Mesenchymal stem cell (in vitro differentiated cells and primary cell): ENCODE data around the gene IFNA2.

Source experiments
- DNase-seq: peaks from one replicate; pipeline ENCODE4 v3.0.0-alpha.2; 2013
- H2AFZ ChIP-seq: one replicate; pipeline ENCODE4 v1.6.1; 2013; ENCODE audit warnings: low read depth, mild to moderate bottlenecking, control low read depth, inconsistent platforms, low read length, moderate library complexity
- H2AK5ac ChIP-seq: 2 replicates; pipeline ENCODE4 v1.6.1; 2013; ENCODE audit warnings: low read length, moderate library complexity, mild to moderate bottlenecking, inconsistent platforms; ENCODE audit not compliant: severe bottlenecking
- H2BK120ac ChIP-seq: one replicate; pipeline ENCODE4 v1.6.1; 2013; ENCODE audit warnings: low read depth, mild to moderate bottlenecking, inconsistent platforms, low read length, moderate library complexity
- H2BK12ac ChIP-seq, 2 experiments: one replicate each; pipeline ENCODE4 v1.6.1; 2013; ENCODE audit warnings: inconsistent platforms in 2 of 2, low read length in 2 of 2, mild to moderate bottlenecking in 2 of 2, moderate library complexity in 2 of 2, control low read depth in 1 of 2
- H2BK15ac ChIP-seq: one replicate; pipeline ENCODE4 v1.6.1; 2013; ENCODE audit warnings: mild to moderate bottlenecking, low read depth, inconsistent platforms; ENCODE audit not compliant: poor library complexity, severe bottlenecking
- H2BK5ac ChIP-seq: 2 replicates; pipeline ENCODE4 v1.6.1; 2013; ENCODE audit warnings: low read depth, mild to moderate bottlenecking, low read length, control low read depth, inconsistent platforms; ENCODE audit not compliant: poor library complexity, severe bottlenecking
- H3K14ac ChIP-seq, 2 experiments: one replicate each; pipeline ENCODE4 v1.6.1; 2013; ENCODE audit warnings: inconsistent platforms in 2 of 2, low read length in 2 of 2, control low read depth in 1 of 2, mild to moderate bottlenecking in 1 of 2, moderate library complexity in 1 of 2
- H3K18ac ChIP-seq, 2 experiments: one replicate each; pipeline ENCODE4 v1.6.1; 2013; ENCODE audit warnings: inconsistent platforms in 2 of 2, low read length in 2 of 2, control low read depth in 1 of 2, low read depth in 1 of 2, mild to moderate bottlenecking in 1 of 2
- H3K23ac ChIP-seq, 2 experiments: one replicate each; pipeline ENCODE4 v1.6.1; 2013; ENCODE audit warnings: inconsistent platforms in 2 of 2, low read length in 2 of 2, mild to moderate bottlenecking in 2 of 2, moderate library complexity in 2 of 2, control low read depth in 1 of 2
- H3K27ac ChIP-seq: 2 replicates; pipeline ENCODE4 v1.5.1; 2013; ENCODE audit warnings: mild to moderate bottlenecking, moderate library complexity, low read length, control low read depth, inconsistent platforms; ENCODE audit not compliant: poor library complexity, severe bottlenecking
- H3K27me3 ChIP-seq, 2 experiments: 2 replicates each; pipeline versions ENCODE4 v1.6.1 to v1.7.0; 2013; ENCODE audit warnings: low read length in 2 of 2, mild to moderate bottlenecking in 2 of 2, moderate library complexity in 2 of 2, control low read depth in 1 of 2, inconsistent platforms in 1 of 2; ENCODE audit not compliant: control insufficient read depth in 1 of 2, insufficient read depth in 1 of 2
- H3K36me3 ChIP-seq, 2 experiments: 2 replicates each; pipeline versions ENCODE4 v1.6.1 to v1.7.0; 2013; ENCODE audit warnings: low read length in 2 of 2, control low read depth in 1 of 2, inconsistent platforms in 1 of 2, low read depth in 1 of 2, mild to moderate bottlenecking in 1 of 2; ENCODE audit not compliant: insufficient read depth in 2 of 2, control insufficient read depth in 1 of 2
- H3K4ac ChIP-seq, 2 experiments: one replicate each; pipeline ENCODE4 v1.6.1; 2013; ENCODE audit warnings: inconsistent platforms in 2 of 2, low read length in 2 of 2, mild to moderate bottlenecking in 2 of 2, moderate library complexity in 2 of 2, control low read depth in 1 of 2, low read depth in 1 of 2
- H3K4me1 ChIP-seq: 2 replicates; pipeline ENCODE4 v1.6.1; 2013; ENCODE audit warnings: low read depth, low read length, control low read depth; ENCODE audit not compliant: control insufficient read depth, insufficient read depth
- H3K4me2 ChIP-seq: 2 replicates; pipeline ENCODE4 v1.6.1; 2013; ENCODE audit warnings: low read length, mild to moderate bottlenecking, inconsistent platforms; ENCODE audit not compliant: poor library complexity, severe bottlenecking
- H3K4me3 ChIP-seq, 2 experiments: 2 replicates each; pipeline versions ENCODE4 v1.5.1 to v1.7.0; 2013; ENCODE audit warnings: low read length in 2 of 2, mild to moderate bottlenecking in 2 of 2, control low read depth in 1 of 2, low read depth in 1 of 2; ENCODE audit not compliant: insufficient read depth in 1 of 2
- H3K79me1 ChIP-seq: replicated peaks from 2 replicates; pipeline ENCODE4 v1.6.1; 2013; ENCODE audit warnings: mild to moderate bottlenecking, control low read depth, low read length, inconsistent platforms; ENCODE audit not compliant: poor library complexity, severe bottlenecking
- H3K9ac ChIP-seq: 2 replicates; pipeline ENCODE4 v1.7.0; 2013; ENCODE audit warnings: mild to moderate bottlenecking, low read length, moderate library complexity
- H3K9me3 ChIP-seq: 2 replicates; pipeline ENCODE4 v1.7.0; 2013; ENCODE audit warnings: mild to moderate bottlenecking, low read length; ENCODE audit not compliant: control insufficient read depth
- H4K8ac ChIP-seq: one replicate; pipeline ENCODE4 v1.6.1; 2013; ENCODE audit warnings: inconsistent platforms, mild to moderate bottlenecking, low read length, moderate library complexity
- H4K91ac ChIP-seq: one replicate; pipeline ENCODE4 v1.6.1; 2013; ENCODE audit warnings: mild to moderate bottlenecking, low read length, inconsistent platforms
- WGBS: methylation state at CpG from one replicate; pipeline ENCODE4 v1.1.7; 2013; ENCODE audit warnings: mixed read lengths; 5-methylcytosine and 5-hydroxymethylcytosine counted together

Gene IFNA2

DNA sequence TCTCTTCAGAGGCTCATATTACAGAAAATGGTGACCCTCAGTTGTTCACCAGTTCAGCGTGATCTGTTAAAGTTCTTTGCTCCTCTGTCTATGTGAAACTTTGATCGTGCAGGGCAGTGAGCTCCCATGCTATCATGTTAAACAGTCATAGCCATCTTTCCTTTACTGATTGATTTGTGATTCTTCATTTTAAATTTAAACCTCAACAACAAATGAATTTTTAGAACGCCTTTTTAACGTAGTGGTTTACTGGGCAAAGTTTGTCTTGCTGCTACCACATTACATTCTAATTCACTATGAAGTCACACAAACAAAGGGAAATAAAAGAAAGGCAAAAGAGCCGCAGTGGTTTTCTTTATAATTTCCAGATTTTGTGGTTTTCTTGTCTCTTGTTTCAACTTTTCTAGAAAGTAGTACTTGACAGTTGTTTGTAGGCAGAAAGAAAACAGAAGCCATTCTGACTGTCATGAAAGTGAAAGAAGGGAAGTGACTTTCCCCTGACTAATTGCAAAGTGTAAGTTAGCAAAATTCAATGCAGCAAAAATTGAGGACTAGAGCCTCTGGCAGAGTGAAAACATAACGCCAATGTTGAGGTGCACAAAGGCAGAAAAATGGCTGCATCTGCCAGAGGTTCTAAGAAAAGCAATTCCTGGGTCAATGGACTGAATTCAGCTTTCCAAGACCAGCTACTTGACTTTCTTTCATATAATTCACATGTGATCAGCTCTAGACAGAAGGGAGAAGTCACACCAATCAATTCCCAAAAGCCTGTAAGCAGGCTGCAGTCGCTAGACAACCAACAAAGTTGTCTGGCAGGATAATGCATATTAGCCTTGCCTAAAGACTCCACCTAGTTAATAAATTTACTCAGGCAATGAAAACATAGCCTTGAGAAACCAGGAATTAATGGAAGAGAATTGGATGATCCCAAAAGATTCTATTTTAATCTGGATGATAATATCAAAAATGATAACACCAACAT, 27.4 kb downstream of the IFNA2 start:
- H2AK5ac ChIP-seq: no peak overlapping the region
- H2AFZ ChIP-seq: no peak overlapping the region
- H3K27ac ChIP-seq: no peak overlapping the region
- H2BK5ac ChIP-seq: no peak overlapping the region
- WGBS: 63% methylated on average over 7 of the region's 7 CpGs
- H3K14ac ChIP-seq: no peak overlapping the region
- H3K4me2 ChIP-seq: no peak overlapping the region
- H3K9me3 ChIP-seq: no peaks in the 10 kb centered on the region
- no peak overlapping the region for H2BK12ac ChIP-seq
- H3K27me3 ChIP-seq: peaks cover 0 to under 1% of the 10 kb centered on the region in 2 experiments
- no peak overlapping the region for H4K8ac ChIP-seq
- H3K9ac ChIP-seq: peak overlapping the region; percentile 45
- no peak overlapping the region for H4K91ac ChIP-seq
- H2BK15ac ChIP-seq: no peak overlapping the region
- no peak overlapping the region for H2BK120ac ChIP-seq
- no peaks in the 10 kb centered on the region for H3K4me1 ChIP-seq
- no peaks in the 10 kb centered on the region for H3K79me1 ChIP-seq
- peak overlapping the region in 1 of 2 experiments; percentile 7 for H3K4me3 ChIP-seq
- no peak overlapping the region for H3K4ac ChIP-seq
- peak overlapping the region in 1 of 2 experiments; percentile 21 for H3K18ac ChIP-seq
- no peaks in the 10 kb centered on the region for H3K36me3 ChIP-seq
- no peak overlapping the region for H3K23ac ChIP-seq
- peak; percentile 57 for DNase-seq

- H3K79me1 ChIP-seq: no peaks in the 10 kb centered on the region
- H2BK12ac ChIP-seq: no peak within 1 kb of the TSS
- no peak for DNase-seq
- H3K4me3 ChIP-seq: no peak within 1 kb of the TSS
- H2BK120ac ChIP-seq: no peak within 1 kb of the TSS
- no peak within 1 kb of the TSS for H2AK5ac ChIP-seq
- H3K27ac ChIP-seq: no peak within 1 kb of the TSS
- no peak within 1 kb of the TSS for H2BK5ac ChIP-seq
- H4K91ac ChIP-seq: no peak within 1 kb of the TSS
- no peak within 1 kb of the TSS for H3K9ac ChIP-seq
- H3K4ac ChIP-seq: no peak within 1 kb of the TSS
- no peak within 1 kb of the TSS for H3K23ac ChIP-seq
- H3K4me2 ChIP-seq: no peak within 1 kb of the TSS
- H2AFZ ChIP-seq: no peak within 1 kb of the TSS
- H3K36me3 ChIP-seq: no peaks in the 10 kb centered on the region
- H3K14ac ChIP-seq: no peak within 1 kb of the TSS
- H3K18ac ChIP-seq: no peak within 1 kb of the TSS
- no CpG with 5 or more reads among the region's 1 CpG for WGBS
- no peak within 1 kb of the TSS for H2BK15ac ChIP-seq
- no peak within 1 kb of the TSS for H4K8ac ChIP-seq
- no peaks in the 10 kb centered on the region for H3K9me3 ChIP-seq
- H3K4me1 ChIP-seq: no peaks in the 10 kb centered on the region
- peaks cover 0 to 12% of the 10 kb centered on the region in 2 experiments for H3K27me3 ChIP-seq
Measured at GRCh38 chr9:21350787-21351186, 34.4 kb downstream of the IFNA2 start, which contains the start of gene IFNA6. Gene IFNA6 (minus strand): TSS chr9:21350887. CDS start chr9:21350887, 0 bp downstream.

GRCh38 chr9:21348430-21348970, 36.7 kb downstream of the IFNA2 start:
- no peak overlapping the region for H2BK12ac ChIP-seq
- no peak overlapping the region for H2AFZ ChIP-seq
- H2BK15ac ChIP-seq: no peak overlapping the region
- no peaks in the 10 kb centered on the region for H3K79me1 ChIP-seq
- no peak overlapping the region for H2AK5ac ChIP-seq
- no peak overlapping the region for H3K4ac ChIP-seq
- H2BK5ac ChIP-seq: no peak overlapping the region
- H3K4me2 ChIP-seq: no peak overlapping the region
- H2BK120ac ChIP-seq: no peak overlapping the region
- peaks cover 0 to 12% of the 10 kb centered on the region in 2 experiments for H3K27me3 ChIP-seq
- no peak overlapping the region for H3K14ac ChIP-seq
- H4K8ac ChIP-seq: no peak overlapping the region
- no peak overlapping the region for H3K18ac ChIP-seq
- 73% methylated on average over 3 of the region's 3 CpGs for WGBS
- H3K9ac ChIP-seq: no peak overlapping the region
- no peak for DNase-seq
- peaks cover 20% of the 10 kb centered on the region for H3K9me3 ChIP-seq
- no peaks in the 10 kb centered on the region for H3K36me3 ChIP-seq
- H3K23ac ChIP-seq: no peak overlapping the region
- no peak overlapping the region for H4K91ac ChIP-seq
- no peaks in the 10 kb centered on the region for H3K4me1 ChIP-seq
- H3K4me3 ChIP-seq: no peak overlapping the region
- H3K27ac ChIP-seq: no peak overlapping the region

GRCh38 chr9:21340735-21341134, 44.5 kb downstream of the IFNA2 start:
- Histone ChIP-seq H3K18ac (no peak overlapping the region), H2AK5ac (no peak overlapping the region), H2BK12ac (no peak overlapping the region), H4K8ac (no peak overlapping the region), H2BK120ac (no peak overlapping the region), H2AFZ (no peak overlapping the region), H3K9ac (no peak overlapping the region), H2BK15ac (no peak overlapping the region), H3K27ac (no peak overlapping the region), H3K9me3 (peaks cover 20% of the 10 kb centered on the region), H2BK5ac (no peak overlapping the region), H3K4me1 (no peaks in the 10 kb centered on the region), H3K36me3 (no peaks in the 10 kb centered on the region), H3K79me1 (no peaks in the 10 kb centered on the region), H3K4me3 (no peak overlapping the region), H3K4ac (no peak overlapping the region), H3K27me3 (no peaks in the 10 kb centered on the region), H3K23ac (no peak overlapping the region), H3K4me2 (no peak overlapping the region), H3K14ac (no peak overlapping the region), H4K91ac (no peak overlapping the region)
- 97% methylated on average over 4 of the region's 4 CpGs for WGBS
- no peak for DNase-seq
